ENCODE data around the gene KLHL29. TPM values are rescaled to one million over a fixed set of nuclear protein-coding genes. Genes with fewer than 3 reads are reported as not detected.

Gene KLHL29
- total and polyA plus RNA-seq, 8 donors, result 0.91 to 6.6 (median 2.6) TPM

DNA sequence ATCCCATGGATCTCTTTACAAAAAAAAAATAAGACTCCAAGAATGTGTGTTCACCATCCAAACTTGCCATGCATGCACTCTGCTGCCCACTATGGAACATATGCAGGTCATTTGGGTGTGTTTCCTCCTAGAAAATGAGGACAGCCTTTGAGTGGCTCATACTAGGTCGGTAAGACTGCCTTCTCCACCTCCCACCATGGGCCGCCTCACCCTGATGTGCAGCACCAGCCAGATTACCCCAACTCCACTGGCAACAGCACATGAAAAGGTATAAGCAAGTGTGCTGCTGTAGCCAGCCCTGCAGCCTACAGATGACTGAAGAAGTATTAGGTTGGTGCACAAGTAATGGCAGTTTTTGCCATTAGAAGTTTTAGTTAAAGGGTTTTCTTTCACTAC, 327.8 kb downstream of the KLHL29 start:
- TF ChIP-seq CTCF (IDR thresholded peaks at IDR 0.05), result no peak
- WGBS, 2 donors, result 67 to 84% methylated on average over 2 of the region's 2 CpGs

DNA sequence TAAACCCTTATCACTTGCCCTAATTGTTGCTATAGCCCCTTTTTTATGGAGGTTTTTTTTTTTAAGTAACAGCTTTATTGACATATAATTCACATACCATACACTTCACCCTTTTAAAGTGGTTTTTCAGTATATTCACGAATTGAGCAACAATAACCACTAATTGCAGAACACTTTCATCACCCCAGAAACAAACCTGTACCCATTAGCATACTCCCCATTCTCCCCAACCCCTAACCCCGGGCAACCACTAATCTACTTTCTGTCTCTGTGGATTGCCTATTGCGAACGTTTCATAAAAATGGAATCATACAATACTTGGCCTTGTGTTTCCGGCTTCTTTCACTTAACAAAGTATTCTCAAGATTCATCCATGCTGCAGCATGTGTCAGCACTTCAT, 328.4 kb downstream of the KLHL29 start:
- FAIRE-seq, result no peak
- no peaks in the 10 kb centered on the region for H3K9me3 ChIP-seq
- ATAC-seq, result no peak
- no peak for DNase-seq
- no peak overlapping the region for H3K4me3 ChIP-seq
- H3K27ac ChIP-seq, result no peak overlapping the region
- intact Hi-C loops (cut with DNase I), result no loop called here
- H3K4me1 ChIP-seq, result no peaks in the 10 kb centered on the region
- WGBS, 2 donors, result 90 to 93% methylated on average over 5 of the region's 5 CpGs
- peaks cover 0 to 4% (median 0%) of the 10 kb centered on the region in 3 donors for H3K36me3 ChIP-seq
- no peak for TF ChIP-seq CTCF (IDR thresholded peaks at IDR 0.05)
- no peaks in the 10 kb centered on the region for H3K27me3 ChIP-seq

More for the DNA sequence above, 327.8 kb downstream of the KLHL29 start:
- H3K4me1 ChIP-seq, result no peaks in the 10 kb centered on the region
- no peaks in the 10 kb centered on the region for H3K9me3 ChIP-seq
- no peak for ATAC-seq
- no peak overlapping the region for H3K4me3 ChIP-seq
- intact Hi-C loops (cut with DNase I), result no loop called here
- no peaks in the 10 kb centered on the region for H3K27me3 ChIP-seq
- no peak for DNase-seq
- H3K27ac ChIP-seq, result no peak overlapping the region
- peaks cover 0 to 4% (median 0%) of the 10 kb centered on the region in 3 donors for H3K36me3 ChIP-seq
- FAIRE-seq, result no peak

DNA sequence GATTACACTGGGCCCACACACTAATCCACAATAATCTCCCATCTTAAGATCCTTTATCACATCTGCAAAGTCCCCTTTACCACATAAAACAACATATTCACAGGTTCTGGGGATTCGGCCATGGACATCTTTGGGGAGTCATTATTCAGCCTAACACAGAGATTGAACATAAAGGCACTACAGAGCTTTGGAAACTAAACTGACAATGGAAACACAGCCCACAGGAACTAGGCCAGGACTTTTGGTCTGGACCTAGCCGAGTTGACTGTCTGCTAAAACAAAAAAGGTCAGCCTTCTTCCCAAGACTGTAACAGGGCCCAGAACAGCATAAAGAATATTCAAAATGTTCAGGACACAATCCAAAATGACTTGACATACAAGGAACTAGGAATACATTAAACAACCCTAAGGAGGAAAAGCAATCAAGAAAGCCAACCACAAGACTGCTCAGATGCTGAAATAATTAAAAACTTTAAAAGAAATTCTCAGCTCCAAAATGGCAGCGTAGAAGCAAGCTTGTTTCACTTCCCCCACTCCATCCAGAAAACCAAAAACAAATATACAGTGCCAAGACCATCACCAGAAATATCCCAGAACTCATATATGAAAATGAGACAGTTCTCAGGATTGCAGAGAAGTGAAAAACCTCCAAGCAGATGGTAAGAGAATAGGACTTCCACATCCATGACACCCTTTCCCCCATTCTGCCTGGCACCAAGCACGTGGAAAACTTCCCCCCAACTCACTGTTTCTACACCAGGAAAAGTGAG, 334.1 kb downstream of the KLHL29 start:
- TF ChIP-seq CTCF (IDR thresholded peaks at IDR 0.05), result no peak
- DNase-seq (no peak), FAIRE-seq (no peak), ATAC-seq (no peak)
- 94 to 95% methylated on average over 4 of the region's 4 CpGs for WGBS, 2 donors
- Histone ChIP-seq H3K9me3 (peaks cover 0 to 3% (median 0%) of the 10 kb centered on the region in 4 donors), H3K36me3 (no peaks in the 10 kb centered on the region), H3K27me3 (no peaks in the 10 kb centered on the region), H3K4me1 (no peaks in the 10 kb centered on the region), H3K27ac (no peak overlapping the region), H3K4me3 (no peak overlapping the region)
- intact Hi-C loops (cut with DNase I), result no loop called here

GRCh38 chr2:23719716-23720115, 334.7 kb downstream of the KLHL29 start:
- no peak overlapping the region for H3K27ac ChIP-seq
- intact Hi-C loops (cut with DNase I), result no loop called here
- no peaks in the 10 kb centered on the region for H3K36me3 ChIP-seq
- no peak for ATAC-seq
- H3K9me3 ChIP-seq, result peaks cover 0 to 3% (median 0%) of the 10 kb centered on the region in 4 donors
- no peaks in the 10 kb centered on the region for H3K27me3 ChIP-seq
- no peak for FAIRE-seq
- DNase-seq, result no peak
- H3K4me3 ChIP-seq, result no peak overlapping the region
- H3K4me1 ChIP-seq, result no peaks in the 10 kb centered on the region
- no peak for TF ChIP-seq CTCF (IDR thresholded peaks at IDR 0.05)
- WGBS, 2 donors, result 84 to 90% methylated on average over 5 of the region's 5 CpGs

Measured in pancreas (tissue), 10 donors.